Measurements from ENCODE around the gene AMOTL2. TPM values are rescaled to one million over a fixed set of nuclear protein-coding genes. Genes with fewer than 3 reads are reported as not detected.

AMOTL2 gene
- total and polyA plus RNA-seq, 2 donors (not counting 1 experiment from before 2014, with no cell fraction given), result not detected

DNA sequence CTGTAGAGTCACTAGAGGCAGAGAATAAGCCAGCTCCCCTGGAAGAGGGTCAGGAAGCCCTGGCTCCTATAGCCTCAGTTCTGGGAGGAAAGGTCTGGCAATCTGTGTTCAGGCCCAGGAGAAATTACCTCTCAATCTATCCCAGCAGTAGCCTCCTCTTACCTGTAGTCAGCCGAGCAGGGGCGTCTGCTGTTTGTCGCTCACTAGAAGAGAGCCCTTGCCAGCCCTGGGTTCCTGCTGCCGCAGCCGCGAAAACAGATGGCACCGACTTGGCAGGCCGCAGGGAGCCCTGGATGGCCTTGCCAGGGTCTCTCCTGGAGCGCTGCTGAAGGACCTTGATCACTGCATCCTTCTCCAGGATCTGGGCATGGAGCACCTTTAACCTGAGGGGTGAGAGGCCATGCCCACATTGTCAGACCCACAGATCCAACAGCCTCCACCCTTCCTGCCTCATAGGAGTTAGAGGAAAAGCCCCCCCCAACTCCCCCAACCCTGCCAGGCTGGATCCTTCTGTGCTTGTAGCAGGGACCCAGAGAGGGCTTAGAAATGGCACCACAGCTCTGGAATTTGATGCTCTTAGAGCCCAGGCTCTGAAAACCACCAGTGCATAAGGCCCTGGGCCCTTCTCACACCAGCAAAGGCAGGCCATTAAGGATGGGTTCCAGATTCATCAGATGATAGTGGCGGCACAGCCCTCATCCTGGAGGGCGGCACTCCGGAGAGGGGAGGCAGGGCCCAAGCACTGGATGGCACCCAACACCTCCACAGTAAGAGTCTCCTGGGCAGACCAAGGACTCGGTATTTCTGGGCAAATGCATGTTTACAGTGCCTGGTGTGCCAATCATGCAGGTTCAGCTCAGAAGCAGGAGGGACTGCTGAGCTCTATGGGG lies 14.9 kb downstream of the AMOTL2 start:
- H3K4me1 Mint-ChIP-seq, result peaks cover 5% of the 10 kb centered on the region
- Histone ChIP-seq H3K27ac (ENCODE audit: low read length in 2 of 2) (no peak overlapping the region), H3K79me2 (ENCODE audit: control insufficient read depth, insufficient read depth, low read length) (no peaks in the 10 kb centered on the region), H3K4me1 (ENCODE audit: control insufficient read depth in 2 of 2, insufficient read depth in 2 of 2, low read length in 2 of 2) (peaks cover 0 to 3% of the 10 kb centered on the region in 2 donors), H3K4me3 (ENCODE audit: control extremely low read depth in 1 of 5, extremely low read depth in 1 of 5, insufficient read depth in 1 of 5, low read depth in 2 of 5, low read length in 4 of 5) (no peak overlapping the region), H3K27me3 (replicated peaks in 1 of 4; ENCODE audit: control extremely low read depth in 1 of 4, control insufficient read depth in 3 of 4, insufficient read depth in 4 of 4, low read length in 3 of 4) (peaks cover 0 to 15% (median 2%) of the 10 kb centered on the region in 4 experiments), H3K9me3 (ENCODE audit: control extremely low read depth in 1 of 3, control insufficient read depth in 2 of 3, insufficient read depth in 1 of 3, low read length in 2 of 3) (no peaks in the 10 kb centered on the region), H2AFZ (ENCODE audit: insufficient read depth, low read depth, low read length, poor library complexity, severe bottlenecking) (no peak overlapping the region), H3K36me3 (replicated peaks in 1 of 2; ENCODE audit: control extremely low read depth in 1 of 2, control insufficient read depth in 1 of 2, extremely low read depth in 1 of 2, insufficient read depth in 2 of 2, low read length in 1 of 2) (no peaks in the 10 kb centered on the region), H4K20me1 (ENCODE audit: control insufficient read depth, insufficient read depth, low read length, poor library complexity, severe bottlenecking) (no peaks in the 10 kb centered on the region), H3K9ac (ENCODE audit: low read length) (no peak overlapping the region), H3K4me2 (replicated peaks; ENCODE audit: low read depth, low read length, poor library complexity, severe bottlenecking) (no peak overlapping the region)
- CTCF ChIA-PET, result interaction anchor here (0.7 kb wide), 1 partner anchor 114 kb away, joined by 3 read pairs; no protein-coding TSS in a partner anchor
- no peak overlapping the region for H3K27ac Mint-ChIP-seq
- WGBS (ENCODE audit: insufficient coverage), result 98% methylated on average over 12 of the region's 13 CpGs
- no peaks in the 10 kb centered on the region for H3K9me3 Mint-ChIP-seq (ENCODE audit: insufficient read depth)
- POLR2A ChIA-PET, result no interaction called here
- TF ChIP-seq, protein P1, sequence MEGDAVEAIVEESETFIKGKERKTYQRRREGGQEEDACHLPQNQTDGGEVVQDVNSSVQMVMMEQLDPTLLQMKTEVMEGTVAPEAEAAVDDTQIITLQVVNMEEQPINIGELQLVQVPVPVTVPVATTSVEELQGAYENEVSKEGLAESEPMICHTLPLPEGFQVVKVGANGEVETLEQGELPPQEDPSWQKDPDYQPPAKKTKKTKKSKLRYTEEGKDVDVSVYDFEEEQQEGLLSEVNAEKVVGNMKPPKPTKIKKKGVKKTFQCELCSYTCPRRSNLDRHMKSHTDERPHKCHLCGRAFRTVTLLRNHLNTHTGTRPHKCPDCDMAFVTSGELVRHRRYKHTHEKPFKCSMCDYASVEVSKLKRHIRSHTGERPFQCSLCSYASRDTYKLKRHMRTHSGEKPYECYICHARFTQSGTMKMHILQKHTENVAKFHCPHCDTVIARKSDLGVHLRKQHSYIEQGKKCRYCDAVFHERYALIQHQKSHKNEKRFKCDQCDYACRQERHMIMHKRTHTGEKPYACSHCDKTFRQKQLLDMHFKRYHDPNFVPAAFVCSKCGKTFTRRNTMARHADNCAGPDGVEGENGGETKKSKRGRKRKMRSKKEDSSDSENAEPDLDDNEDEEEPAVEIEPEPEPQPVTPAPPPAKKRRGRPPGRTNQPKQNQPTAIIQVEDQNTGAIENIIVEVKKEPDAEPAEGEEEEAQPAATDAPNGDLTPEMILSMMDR (IDR thresholded peaks at IDR 0.05), result no peak
- TF ChIP-seq EZH2 (IDR thresholded peaks at IDR 0.05; ENCODE audit: borderline replicate concordance, insufficient read depth, low read depth, low read length, poor library complexity, severe bottlenecking), result no peak
- DNase-seq (no peak), ATAC-seq (ENCODE audit: low read depth) (no peak)
- intact Hi-C loops (cut with micrococcal nuclease), result loop anchor here (5.0 kb wide), 1 partner anchor 147 kb away; no protein-coding TSS in a partner anchor
- H3K4me3 Mint-ChIP-seq, result no peak overlapping the region
- H3K27me3 Mint-ChIP-seq, result peaks cover 24% of the 10 kb centered on the region
